ENCODE results near the gene RAMP1. TPM values are rescaled to one million over a fixed set of nuclear protein-coding genes. Genes with fewer than 3 reads are reported as not detected.

Gene RAMP1
- total RNA-seq, 2 donors from 2014 or later: 2.7 to 27.2 TPM

GRCh38 chr2:237877576-237878307 is 18.3 kb downstream of the RAMP1 start:
- no peak overlapping the region for H3K4me3 ChIP-seq
- H3K4me1 ChIP-seq: no peaks in the 10 kb centered on the region
- H3K9ac ChIP-seq (ENCODE audit: low read depth in 2 of 2, low read length in 2 of 2): no peak overlapping the region
- H3K9me3 ChIP-seq: no peaks in the 10 kb centered on the region
- H3K36me3 ChIP-seq: no peaks in the 10 kb centered on the region
- TF ChIP-seq CTCF (IDR thresholded peaks at IDR 0.05): no peak
- no peak overlapping the region for H3K27ac ChIP-seq
- no peak for DNase-seq
- intact Hi-C loops (cut with DNase I): no loop called here
- H3K27me3 ChIP-seq: no peaks in the 10 kb centered on the region

GRCh38 chr2:237878321-237879057 is 19.1 kb downstream of the RAMP1 start:
- no peaks in the 10 kb centered on the region for H3K9me3 ChIP-seq
- H3K27me3 ChIP-seq: no peaks in the 10 kb centered on the region
- H3K4me1 ChIP-seq: no peaks in the 10 kb centered on the region
- no peak overlapping the region for H3K4me3 ChIP-seq
- no peaks in the 10 kb centered on the region for H3K36me3 ChIP-seq
- no peak overlapping the region for H3K27ac ChIP-seq
- intact Hi-C loops (cut with DNase I): no loop called here
- no peak for DNase-seq
- H3K9ac ChIP-seq (ENCODE audit: low read depth in 2 of 2, low read length in 2 of 2): no peak overlapping the region
- TF ChIP-seq CTCF (IDR thresholded peaks at IDR 0.05): no peak

GRCh38 chr2:237879058-237879430 is 19.6 kb downstream of the RAMP1 start:
- no peak for DNase-seq
- intact Hi-C loops (cut with DNase I): no loop called here
- H3K4me1 ChIP-seq: no peaks in the 10 kb centered on the region
- H3K9ac ChIP-seq (ENCODE audit: low read depth in 2 of 2, low read length in 2 of 2): no peak overlapping the region
- H3K9me3 ChIP-seq: no peaks in the 10 kb centered on the region
- H3K36me3 ChIP-seq: no peaks in the 10 kb centered on the region
- TF ChIP-seq CTCF (IDR thresholded peaks at IDR 0.05): no peak
- no peak overlapping the region for H3K27ac ChIP-seq
- H3K27me3 ChIP-seq: no peaks in the 10 kb centered on the region
- no peak overlapping the region for H3K4me3 ChIP-seq

GRCh38 chr2:237879991-237880560 is 20.7 kb downstream of the RAMP1 start:
- no peak overlapping the region for H3K4me3 ChIP-seq
- DNase-seq: no peak
- no peaks in the 10 kb centered on the region for H3K27me3 ChIP-seq
- H3K9ac ChIP-seq (ENCODE audit: low read depth in 2 of 2, low read length in 2 of 2): no peak overlapping the region
- no peak for TF ChIP-seq CTCF (IDR thresholded peaks at IDR 0.05)
- no peaks in the 10 kb centered on the region for H3K9me3 ChIP-seq
- H3K36me3 ChIP-seq: no peaks in the 10 kb centered on the region
- no peak overlapping the region for H3K27ac ChIP-seq
- H3K4me1 ChIP-seq: no peaks in the 10 kb centered on the region
- intact Hi-C loops (cut with DNase I): no loop called here

GRCh38 chr2:237882510-237883481 is 23.4 kb downstream of the RAMP1 start:
- Histone ChIP-seq H3K4me1 (no peaks in the 10 kb centered on the region), H3K4me3 (no peak overlapping the region), H3K27ac (no peak overlapping the region), H3K36me3 (no peaks in the 10 kb centered on the region), H3K9ac (ENCODE audit: low read depth in 2 of 2, low read length in 2 of 2) (no peak overlapping the region), H3K27me3 (no peaks in the 10 kb centered on the region), H3K9me3 (no peaks in the 10 kb centered on the region)
- intact Hi-C loops (cut with DNase I): no loop called here
- DNase-seq: no peak
- no peak for TF ChIP-seq CTCF (IDR thresholded peaks at IDR 0.05)
